Endometrium (tissue), 2 donors: ENCODE results near the gene C11orf21.
"Not testable (repeated sequence)": the region's sequence is repeated elsewhere in the genome, so short reads cannot be mapped to it uniquely, and the experiment has no call there.

ENCODE experiments used
- FAIRE-seq: peaks from 2 replicates; lab custom pipeline; 2012; peaks lifted over from hg19 to GRCh38; lab: Jason Lieb, UNC
- donor health status: control.
- donor health status: control.

Gene C11orf21

GRCh38 chr11:2296913-2297622 is 4.7 kb downstream of the C11orf21 start:
- no peak for FAIRE-seq

GRCh38 chr11:2295971-2296912 is 5.5 kb downstream of the C11orf21 start:
- FAIRE-seq = no peak

GRCh38 chr11:2294926-2295290 is 6.8 kb downstream of the C11orf21 start:
- no peak for FAIRE-seq

- no peak for FAIRE-seq
Measured at GRCh38 chr11:2293984-2294925, 7.5 kb downstream of the C11orf21 start.

GRCh38 chr11:2293531-2293971 is 8.2 kb downstream of the C11orf21 start:
- no peak for FAIRE-seq

GRCh38 chr11:2290351-2290841 is 11.3 kb downstream of the C11orf21 start:
- no peak for FAIRE-seq

- no peak for FAIRE-seq
Measured at GRCh38 chr11:2289859-2290258, 11.9 kb downstream of the C11orf21 start.

GRCh38 chr11:2289350-2289749 is 12.4 kb downstream of the C11orf21 start:
- no peak for FAIRE-seq

GRCh38 chr11:2287091-2287490 is 14.6 kb downstream of the C11orf21 start:
- FAIRE-seq = peak; percentile 54

GRCh38 chr11:2286350-2286749 is 15.4 kb downstream of the C11orf21 start:
- FAIRE-seq = not testable (repeated sequence)

- FAIRE-seq = peak; percentile 8
Measured at GRCh38 chr11:2280208-2280607, 21.5 kb downstream of the C11orf21 start.

- FAIRE-seq = no peak
Measured at GRCh38 chr11:2277933-2278523, 23.7 kb downstream of the C11orf21 start.

- no peak for FAIRE-seq
Measured at GRCh38 chr11:2277008-2277346, 24.7 kb downstream of the C11orf21 start.

GRCh38 chr11:2276280-2277007 is 25.3 kb downstream of the C11orf21 start:
- no peak for FAIRE-seq

- no peak for FAIRE-seq
Measured at GRCh38 chr11:2275334-2276279, 26.1 kb downstream of the C11orf21 start.

- no peak for FAIRE-seq
Measured at GRCh38 chr11:2273771-2274170, 27.9 kb downstream of the C11orf21 start.

- no peak for FAIRE-seq
Measured at GRCh38 chr11:2273311-2273710, 28.4 kb downstream of the C11orf21 start.

GRCh38 chr11:2272946-2273280 is 28.8 kb downstream of the C11orf21 start:
- FAIRE-seq = no peak

GRCh38 chr11:2272228-2272945 is 29.3 kb downstream of the C11orf21 start:
- FAIRE-seq = no peak
